Hindlimb muscle (tissue), 1 donor: ENCODE measurements around the gene IL17RE. TPM values are rescaled to one million over a fixed set of nuclear protein-coding genes. Genes with fewer than 3 reads are reported as not detected.
"Not testable (repeated sequence)": the region's sequence is repeated elsewhere in the genome, so short reads cannot be mapped to it uniquely, and the experiment has no call there.

Experiments used
- DNase-seq: peaks from one replicate; pipeline ENCODE4 v3.0.0-alpha.2; 2013
- polyA plus RNA-seq: library from polyadenylated mRNA; unstranded; fragments of 120-200 nt; gene quantifications from one replicate; pipeline ENCODE4 v1.2.1, GENCODE V29; 2013; ENCODE audit not compliant: insufficient read length

Gene IL17RE
- polyA plus RNA-seq, 1 donor, result 3.1 TPM

DNA sequence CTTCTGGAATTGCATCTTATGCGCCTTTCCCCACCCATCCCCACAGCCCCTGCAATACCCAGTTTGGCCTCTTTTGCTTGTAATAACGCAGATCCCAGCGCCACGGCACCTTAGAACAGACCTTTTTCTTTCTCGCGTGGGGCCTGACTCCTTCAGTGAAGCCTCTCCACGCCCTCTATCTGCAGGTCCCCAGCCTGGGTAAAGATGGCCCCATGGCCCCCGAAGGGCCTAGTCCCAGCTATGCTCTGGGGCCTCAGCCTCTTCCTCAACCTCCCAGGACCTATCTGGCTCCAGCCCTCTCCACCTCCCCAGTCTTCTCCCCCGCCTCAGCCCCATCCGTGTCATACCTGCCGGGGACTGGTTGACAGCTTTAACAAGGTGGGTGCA, 31.6 kb downstream of the IL17RE start:
- no peak for DNase-seq

DNA sequence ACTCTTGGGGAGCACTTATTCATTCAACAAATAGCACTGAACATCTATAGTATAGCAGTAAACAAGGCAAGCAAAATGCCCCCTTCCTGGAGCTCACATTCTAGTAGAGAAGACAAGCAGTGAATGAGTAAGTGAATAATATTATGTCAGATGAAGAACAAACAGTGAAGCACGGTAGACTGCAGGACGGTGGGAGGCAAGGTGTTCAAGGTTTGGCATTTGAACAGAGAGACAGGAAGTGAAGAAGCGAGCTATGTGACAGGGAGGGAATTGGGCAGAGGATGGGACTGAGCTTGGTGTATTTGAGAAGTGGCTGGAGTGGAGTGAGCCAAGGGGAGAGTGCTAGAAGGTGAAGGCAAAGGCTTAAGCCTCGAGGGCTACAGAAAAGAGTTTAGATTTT, 32.3 kb downstream of the IL17RE start:
- DNase-seq, result no peak

DNA sequence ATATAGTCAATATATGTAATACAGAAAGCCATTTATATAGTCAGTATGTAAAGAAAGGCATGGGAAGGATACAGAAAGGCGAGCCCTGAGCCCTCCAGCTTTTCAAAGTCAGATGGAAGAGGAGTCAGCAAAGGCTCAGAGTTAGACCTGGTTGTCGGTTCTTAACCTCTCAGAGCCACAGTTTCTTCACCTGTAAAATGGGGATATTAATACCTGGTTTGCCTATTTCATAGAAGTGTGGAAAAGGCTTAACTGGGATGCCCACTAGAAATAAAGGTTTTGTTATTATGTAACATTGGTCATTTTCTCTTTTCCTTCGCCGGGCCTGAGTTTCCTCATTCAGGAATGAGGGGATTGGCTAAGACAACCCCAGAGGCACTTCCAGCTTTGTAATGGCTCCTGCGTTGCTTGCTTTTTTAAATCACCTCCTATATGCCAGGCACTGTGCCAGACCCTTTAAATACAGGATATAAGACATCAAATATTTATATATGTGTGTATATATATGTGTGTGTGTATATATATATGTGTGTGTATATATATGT, 33.4 kb downstream of the IL17RE start:
- no peak for DNase-seq

DNA sequence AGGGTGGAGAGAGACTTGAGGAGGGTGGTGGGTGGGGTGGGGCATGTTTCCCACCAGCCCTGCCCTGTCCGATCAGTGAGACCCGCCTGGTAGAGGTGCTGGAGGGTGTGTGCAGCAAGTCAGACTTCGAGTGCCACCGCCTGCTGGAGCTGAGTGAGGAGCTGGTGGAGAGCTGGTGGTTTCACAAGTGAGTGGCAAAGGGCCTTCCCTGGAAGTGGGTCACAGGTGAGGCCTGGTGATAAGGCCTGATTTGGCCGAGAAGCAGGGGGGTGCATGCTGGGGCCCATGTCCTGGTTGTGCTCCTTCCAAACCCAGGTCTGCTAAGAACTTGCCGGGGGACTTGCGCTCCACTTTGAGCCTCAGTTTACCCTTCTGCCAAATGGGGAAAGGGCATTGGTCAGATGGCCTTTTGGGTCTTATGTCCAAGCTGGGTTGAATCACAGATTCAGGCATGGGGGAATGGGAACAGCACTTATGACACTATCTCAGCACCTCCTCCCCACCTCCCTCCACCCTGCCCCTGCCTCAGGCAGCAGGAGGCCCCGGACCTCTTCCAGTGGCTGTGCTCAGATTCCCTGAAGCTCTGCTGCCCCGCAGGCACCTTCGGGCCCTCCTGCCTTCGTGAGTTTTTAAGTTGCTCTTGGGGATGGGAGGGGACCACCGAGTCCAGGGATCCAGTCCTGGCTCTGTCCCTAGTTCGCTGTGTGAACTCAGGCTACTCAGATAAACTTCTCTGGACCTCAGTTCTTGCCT, 35.0 kb downstream of the IL17RE start:
- no peak for DNase-seq

DNA sequence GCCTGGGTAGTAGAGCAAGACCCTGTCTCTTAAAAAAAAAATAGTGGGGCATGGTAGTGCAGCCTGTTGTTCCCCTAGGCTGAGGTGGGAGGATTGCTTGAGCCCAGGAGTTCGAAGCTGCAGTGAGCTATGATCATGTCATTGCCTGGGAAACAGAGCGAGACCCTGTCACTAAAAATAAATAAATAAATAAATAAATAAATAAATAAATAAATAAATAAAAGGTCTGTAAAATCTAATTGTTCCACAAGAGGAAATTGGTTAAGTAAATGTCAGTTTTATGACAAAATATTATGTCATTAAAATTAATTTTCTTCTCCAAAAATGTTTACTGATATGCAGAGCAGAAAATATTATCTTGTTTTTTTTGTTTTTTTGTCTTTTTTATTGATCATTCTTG, 36.3 kb downstream of the IL17RE start:
- no peak for DNase-seq

DNA sequence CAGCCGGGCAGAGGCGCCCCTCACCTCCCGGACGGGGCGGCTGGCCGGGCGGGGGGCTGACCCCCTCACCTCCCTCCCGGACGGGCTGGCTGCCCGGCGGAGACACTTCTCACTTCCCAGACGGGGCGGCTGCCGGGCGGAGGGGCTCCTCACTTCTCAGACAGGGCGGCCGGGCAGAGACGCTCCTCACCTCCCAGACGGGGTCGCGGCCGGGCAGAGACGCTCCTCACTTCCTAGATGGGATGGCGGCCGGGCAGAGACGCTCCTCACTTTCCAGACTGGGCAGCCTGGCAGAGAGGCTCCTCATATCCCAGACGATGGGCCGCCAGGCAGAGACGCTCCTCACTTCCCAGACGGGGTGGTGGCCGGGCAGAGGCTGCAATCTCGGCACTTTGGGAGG, 37.3 kb downstream of the IL17RE start:
- not testable (repeated sequence) for DNase-seq

GRCh38 chr3:9940746-9941145, 38.1 kb downstream of the IL17RE start:
- no peak for DNase-seq

- no peak for DNase-seq
Observed at GRCh38 chr3:9942164-9942563, 39.5 kb downstream of the IL17RE start.

- no peak for DNase-seq
Observed at GRCh38 chr3:9942934-9943690, 40.5 kb downstream of the IL17RE start.

DNA sequence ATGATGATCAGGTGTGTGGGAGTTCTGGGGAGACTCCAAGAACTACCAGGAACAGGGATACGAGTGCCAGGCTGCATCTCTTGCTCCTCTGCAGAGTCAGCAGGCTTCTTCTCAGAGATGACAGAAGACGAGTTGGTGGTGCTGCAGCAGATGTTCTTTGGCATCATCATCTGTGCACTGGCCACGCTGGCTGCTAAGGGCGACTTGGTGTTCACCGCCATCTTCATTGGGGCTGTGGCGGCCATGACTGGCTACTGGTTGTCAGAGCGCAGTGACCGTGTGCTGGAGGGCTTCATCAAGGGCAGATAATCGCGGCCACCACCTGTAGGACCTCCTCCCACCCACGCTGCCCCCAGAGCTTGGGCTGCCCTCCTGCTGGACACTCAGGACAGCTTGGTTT, 41.6 kb downstream of the IL17RE start:
- DNase-seq, result no peak

DNA sequence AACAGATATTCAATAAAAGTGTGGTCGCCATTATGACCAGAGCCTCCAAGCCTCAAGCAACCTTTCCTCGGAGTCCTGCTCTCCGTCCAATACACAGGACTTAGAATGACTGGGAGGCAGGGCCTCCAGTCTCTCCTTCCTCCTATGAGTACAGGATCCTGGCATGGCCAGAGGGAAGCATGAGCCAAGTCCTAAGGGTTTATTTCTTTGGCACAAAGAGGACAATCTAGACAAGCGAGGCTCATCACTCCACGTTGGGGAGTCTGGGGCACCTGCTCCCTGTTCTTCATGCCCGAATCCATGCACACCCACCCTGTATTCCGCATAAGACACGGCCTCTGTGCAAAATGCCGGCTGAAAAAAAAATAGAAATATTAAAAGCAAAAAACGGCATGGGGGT, 42.7 kb downstream of the IL17RE start:
- no peak for DNase-seq

GRCh38 chr3:9946112-9947024, 43.7 kb downstream of the IL17RE start:
- DNase-seq, result peak; percentile 93

- peak; percentile 73 for DNase-seq
Observed at GRCh38 chr3:9947025-9947995, 44.7 kb downstream of the IL17RE start.

- DNase-seq, result no peak
Observed at GRCh38 chr3:9948586-9948985, 45.9 kb downstream of the IL17RE start.

DNA sequence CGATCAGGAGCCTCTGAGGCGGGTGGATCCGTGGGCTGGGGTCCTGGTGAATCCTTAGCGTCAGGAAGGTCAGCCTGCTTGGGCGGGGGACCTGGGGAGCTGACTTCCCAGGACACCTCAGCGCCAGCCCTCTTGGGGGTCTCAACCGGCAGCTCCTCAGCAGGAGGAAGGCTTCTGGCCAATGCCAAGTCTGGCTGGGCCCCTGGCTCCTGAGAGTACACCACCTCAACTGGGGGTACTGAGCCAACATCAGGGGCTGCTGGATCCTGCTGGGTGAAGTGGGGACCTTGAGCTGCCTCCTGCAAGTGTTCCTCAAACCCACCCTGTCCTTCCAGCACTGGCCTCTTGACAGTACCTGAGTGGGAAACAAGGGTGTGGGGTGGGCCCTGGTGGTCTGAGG, 46.5 kb downstream of the IL17RE start:
- DNase-seq, result no peak

GRCh38 chr3:9949626-9950025, 47.0 kb downstream of the IL17RE start:
- no peak for DNase-seq

DNA sequence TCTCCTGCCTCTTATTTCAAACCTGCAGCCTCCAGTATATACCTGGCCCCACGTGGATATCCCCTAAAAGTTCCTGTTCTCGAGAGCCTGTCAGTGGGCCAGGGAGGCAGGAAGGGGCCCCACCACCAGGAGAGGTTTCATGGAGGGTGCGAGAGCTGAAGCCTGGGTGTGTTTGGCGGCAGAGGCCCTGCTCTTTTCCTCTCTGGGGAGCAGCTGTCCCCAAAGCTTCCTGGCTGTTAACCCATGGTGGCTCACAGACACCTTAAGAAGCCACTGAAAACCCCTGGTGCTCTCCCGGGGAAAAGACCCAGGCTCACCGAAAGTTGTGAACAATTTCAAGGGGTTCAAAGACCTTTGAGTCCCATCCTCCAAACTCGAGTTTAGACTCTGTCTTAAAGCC, 48.5 kb downstream of the IL17RE start:
- no peak for DNase-seq

DNA sequence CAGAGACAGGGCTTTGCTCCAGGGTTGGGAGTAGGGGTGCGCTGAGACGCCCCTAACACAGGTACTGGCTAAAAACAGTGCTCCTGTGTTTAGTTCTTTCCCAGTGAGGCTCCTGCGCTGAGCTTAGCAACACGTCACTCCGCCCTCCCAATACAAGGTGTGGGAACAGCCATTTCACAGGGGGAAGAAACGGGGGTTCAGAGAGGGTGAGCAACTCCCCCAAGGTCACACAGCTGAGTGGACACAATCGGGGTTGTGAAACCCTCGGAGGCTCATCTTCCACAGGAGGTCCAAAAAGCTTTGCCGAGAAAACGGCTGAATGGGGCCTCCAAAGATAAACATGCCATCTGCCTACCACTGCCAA, 48.9 kb downstream of the IL17RE start:
- no peak for DNase-seq

GRCh38 chr3:9951962-9952805, 49.5 kb downstream of the IL17RE start, which contains the start of gene PRRT3:
TSS of gene PRRT3 (minus strand) at chr3:9952408. CDS start at chr3:9950115, 2,293 bp downstream.
- DNase-seq, result no peak

- DNase-seq, result no peak
Observed at GRCh38 chr3:9955067-9955502, 52.4 kb downstream of the IL17RE start.
